Measurements from ENCODE around the gene CT83.

Gene CT83

GRCh38 chrX:116462822-116463221 lies at the start of gene CT83:
Gene CT83, minus strand, starts transcription at chrX:116462976. Its CDS starts 120 bp downstream, at chrX:116462856.
- DNase-seq (ENCODE audit: low read depth in 1 of 2, low spot score in 1 of 2) = no peak

GRCh38 chrX:116499780-116500179 lies 37.0 kb upstream of the CT83 start:
- DNase-seq (ENCODE audit: low read depth in 1 of 2, low spot score in 1 of 2) = no peak

GRCh38 chrX:116493271-116493670 lies 30.5 kb upstream of the CT83 start:
- no peak for DNase-seq (ENCODE audit: low read depth in 1 of 2, low spot score in 1 of 2)

DNA sequence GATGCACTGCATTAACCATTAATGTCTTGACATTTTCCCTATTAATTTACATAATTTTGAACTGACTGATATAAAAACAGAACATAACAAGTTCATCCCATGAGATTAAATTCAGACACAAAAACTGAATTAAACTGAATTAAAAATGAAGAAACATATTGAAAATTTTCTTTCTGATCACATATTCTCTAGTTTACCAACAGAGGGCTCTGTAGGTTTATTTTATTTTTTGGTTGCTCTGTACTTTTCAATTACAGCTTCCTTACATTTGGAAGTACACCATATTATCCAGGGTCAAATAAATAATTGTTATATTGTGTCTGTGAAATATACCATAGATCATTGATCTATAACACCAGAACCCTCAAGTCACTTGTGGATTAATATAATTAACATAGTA lies 27.3 kb upstream of the CT83 start:
- DNase-seq (ENCODE audit: low read depth in 1 of 2, low spot score in 1 of 2) = no peak

- no peak for DNase-seq (ENCODE audit: low read depth in 1 of 2, low spot score in 1 of 2)
Observed at GRCh38 chrX:116480059-116480458, 17.3 kb upstream of the CT83 start.

DNA sequence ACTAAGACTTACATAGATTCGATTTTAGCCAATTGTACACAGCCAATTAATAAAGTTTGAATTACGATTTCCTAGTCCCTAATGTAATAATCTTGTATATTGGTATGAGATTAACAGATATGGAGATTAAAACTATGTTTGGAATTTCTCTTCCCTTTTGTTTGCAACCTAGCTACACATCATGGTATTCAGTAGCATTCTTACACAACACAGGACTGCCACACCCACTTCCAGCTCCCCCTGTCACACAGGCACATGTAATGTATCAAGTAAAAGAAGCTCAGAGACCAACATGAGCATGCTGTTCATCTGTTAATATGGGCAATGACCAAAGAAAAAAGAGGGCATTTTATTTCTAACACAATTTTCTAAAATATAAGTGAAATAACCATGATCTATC lies 13.6 kb downstream of the CT83 start:
- DNase-seq (ENCODE audit: low read depth in 1 of 2, low spot score in 1 of 2) = no peak

DNA sequence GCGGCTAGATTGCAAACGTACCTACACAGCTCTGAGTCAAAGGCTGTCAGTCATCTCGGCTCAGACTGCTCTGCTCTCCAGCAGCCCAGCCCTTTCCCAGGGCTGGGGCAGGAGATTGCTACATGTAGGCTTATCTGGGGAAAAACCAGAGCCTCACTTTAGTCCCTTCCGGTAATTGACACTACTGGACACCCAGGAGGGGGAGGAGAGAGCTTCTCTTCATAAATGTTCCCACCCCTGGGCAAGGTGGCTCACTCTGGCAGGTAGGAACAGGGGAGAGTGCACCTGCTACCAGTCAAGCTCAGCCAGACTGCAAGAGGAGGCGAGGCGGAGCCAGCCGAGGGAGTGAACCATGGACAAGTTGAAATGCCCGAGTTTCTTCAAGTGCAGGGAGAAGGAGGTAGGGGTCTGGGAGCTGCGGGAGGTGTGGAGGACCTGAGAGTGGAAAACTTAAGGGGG lies 26.4 kb downstream of the CT83 start, which contains the start of gene SLC6A14:
Gene SLC6A14, plus strand, starts transcription at position 249 of the 459 bp plus-strand sequence. Its CDS starts 104 bp downstream, at position 353.
- DNase-seq (ENCODE audit: low read depth in 1 of 2, low spot score in 1 of 2) = no peak

DNA sequence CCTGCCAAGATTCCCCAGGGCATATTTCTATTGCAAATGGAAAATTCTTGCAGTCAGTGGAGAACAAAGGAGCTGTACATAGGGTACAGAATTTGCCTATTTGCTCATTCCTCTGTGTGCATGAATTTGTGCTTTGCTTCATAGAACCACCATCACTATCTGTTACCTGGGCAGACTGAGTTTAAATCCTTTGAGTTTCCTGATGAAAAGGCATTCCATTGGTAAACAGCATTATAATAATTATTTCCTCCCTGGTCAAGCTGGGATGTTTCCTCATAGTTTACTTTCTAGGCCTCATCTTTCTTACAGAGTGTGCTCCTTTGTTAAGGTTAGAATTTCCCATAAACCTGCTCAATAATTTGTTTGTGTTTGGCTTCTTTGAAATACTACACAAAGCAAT lies 27.2 kb downstream of the CT83 start:
- no peak for DNase-seq (ENCODE audit: low read depth in 1 of 2, low spot score in 1 of 2)

DNA sequence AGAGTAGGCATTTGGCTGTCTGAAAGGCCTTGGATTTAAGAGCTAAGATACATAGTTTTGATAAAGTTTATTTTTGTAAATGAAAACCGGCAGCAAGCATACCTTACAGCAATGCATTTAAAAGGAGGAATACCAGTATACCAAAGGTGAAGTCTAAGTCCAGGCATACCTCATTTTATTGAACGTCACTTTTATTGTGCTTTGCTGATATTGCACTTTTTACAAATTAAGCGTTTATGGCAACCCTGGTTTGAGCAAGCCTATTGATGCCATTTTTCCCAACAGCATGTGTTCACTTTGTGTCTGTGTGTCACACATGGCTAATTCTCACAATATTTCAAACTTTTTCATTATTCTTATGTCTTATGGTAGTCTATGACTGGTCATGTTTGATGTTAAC lies 34.8 kb downstream of the CT83 start:
- no peak for DNase-seq (ENCODE audit: low read depth in 1 of 2, low spot score in 1 of 2)

DNA sequence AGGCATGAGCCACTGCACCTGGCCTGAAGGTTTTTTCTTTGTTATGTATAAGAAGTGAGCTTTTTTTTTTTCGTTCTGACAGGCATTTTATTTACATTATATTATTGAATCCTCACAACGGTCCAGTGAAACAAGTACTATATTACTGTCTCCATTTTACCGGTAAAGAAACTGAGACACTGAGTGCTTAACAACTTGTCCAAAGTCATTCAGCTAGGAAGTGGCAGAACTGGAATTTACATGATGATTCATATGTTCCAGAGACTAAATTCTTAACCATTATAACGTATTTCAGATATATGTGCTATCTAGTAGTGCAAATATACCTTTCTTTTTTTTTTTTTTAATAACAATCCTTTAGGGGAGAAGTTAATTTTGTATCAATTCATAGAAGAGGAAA lies 44.8 kb downstream of the CT83 start:
- DNase-seq (ENCODE audit: low read depth in 1 of 2, low spot score in 1 of 2) = no peak

- no peak for DNase-seq (ENCODE audit: low read depth in 1 of 2, low spot score in 1 of 2)
Observed at GRCh38 chrX:116417214-116417613, 45.6 kb downstream of the CT83 start.

DNA sequence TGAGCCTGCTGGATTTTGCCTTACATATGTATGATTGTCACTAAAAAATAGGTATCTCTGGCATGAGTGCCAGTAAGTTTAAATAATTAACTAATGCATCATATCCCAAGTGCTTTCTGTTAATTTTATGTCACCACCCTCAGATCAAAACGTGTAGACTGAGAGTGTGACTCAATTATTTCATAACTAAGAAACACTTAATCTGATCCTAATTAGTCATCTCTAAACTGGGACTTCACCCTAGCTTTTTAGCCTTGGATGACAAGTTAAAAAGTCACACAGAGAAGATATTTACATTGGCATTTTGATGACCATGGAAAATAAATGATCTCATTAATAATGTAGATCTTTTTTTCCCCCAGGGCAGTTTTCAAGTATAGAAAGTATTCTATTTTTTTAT lies 49.5 kb downstream of the CT83 start:
- DNase-seq (ENCODE audit: low read depth in 1 of 2, low spot score in 1 of 2) = no peak

All from activated CD4-positive, alpha-beta T cell treated with anti-CD3 and anti-CD28 coated beads, Interleukin-2, amount 50 U/mL, for 24 hours (primary cell).